GM13976 (cell line): Measurements from ENCODE around the gene OAT.

Experiments used
- DNase-seq: peaks from one replicate; pipeline ENCODE4 v3.0.0; 2012; ENCODE audit warnings: low spot score
- in situ Hi-C: fragments of 300-500 bp; cut with MboI; formaldehyde crosslinking; loops from one replicate; pipeline ENCODE4 v1.12.0; 2022; ENCODE audit warnings: low sequenced_read_pairs, mixed read lengths, inconsistent platforms; ENCODE audit not compliant: unreplicated experiment
- TF ChIP-seq, protein P1 (sequence below): IDR thresholded peaks from 2 replicates; pipeline ENCODE4 v1.5.1; 2012; ENCODE audit warnings: borderline replicate concordance, mild to moderate bottlenecking; ENCODE audit not compliant: insufficient read depth; ENCODE audit errors: extremely low read depth, missing control alignments, control extremely low read depth

OAT gene

DNA sequence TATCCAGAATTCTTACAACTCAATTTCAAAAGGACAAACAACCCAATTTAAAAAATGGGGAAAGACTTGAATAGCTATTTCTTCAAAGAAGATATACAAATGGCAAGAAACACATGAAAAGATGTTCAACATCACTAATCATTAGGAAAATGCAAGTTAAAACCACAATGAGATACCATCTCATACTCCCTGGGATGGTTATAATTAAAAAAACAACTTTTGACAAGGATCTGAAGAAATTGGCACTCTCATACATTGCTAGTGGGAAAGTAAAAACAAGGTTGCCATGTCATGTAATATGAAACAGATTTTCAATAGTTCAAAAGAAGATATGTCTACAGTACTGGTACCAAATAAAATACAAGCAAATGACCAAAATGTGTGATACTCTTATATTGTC, 9.0 kb downstream of the OAT start:
- TF ChIP-seq, protein P1, sequence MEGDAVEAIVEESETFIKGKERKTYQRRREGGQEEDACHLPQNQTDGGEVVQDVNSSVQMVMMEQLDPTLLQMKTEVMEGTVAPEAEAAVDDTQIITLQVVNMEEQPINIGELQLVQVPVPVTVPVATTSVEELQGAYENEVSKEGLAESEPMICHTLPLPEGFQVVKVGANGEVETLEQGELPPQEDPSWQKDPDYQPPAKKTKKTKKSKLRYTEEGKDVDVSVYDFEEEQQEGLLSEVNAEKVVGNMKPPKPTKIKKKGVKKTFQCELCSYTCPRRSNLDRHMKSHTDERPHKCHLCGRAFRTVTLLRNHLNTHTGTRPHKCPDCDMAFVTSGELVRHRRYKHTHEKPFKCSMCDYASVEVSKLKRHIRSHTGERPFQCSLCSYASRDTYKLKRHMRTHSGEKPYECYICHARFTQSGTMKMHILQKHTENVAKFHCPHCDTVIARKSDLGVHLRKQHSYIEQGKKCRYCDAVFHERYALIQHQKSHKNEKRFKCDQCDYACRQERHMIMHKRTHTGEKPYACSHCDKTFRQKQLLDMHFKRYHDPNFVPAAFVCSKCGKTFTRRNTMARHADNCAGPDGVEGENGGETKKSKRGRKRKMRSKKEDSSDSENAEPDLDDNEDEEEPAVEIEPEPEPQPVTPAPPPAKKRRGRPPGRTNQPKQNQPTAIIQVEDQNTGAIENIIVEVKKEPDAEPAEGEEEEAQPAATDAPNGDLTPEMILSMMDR: no peak
- in situ Hi-C loops: no loop called here
- DNase-seq: no peak

DNA sequence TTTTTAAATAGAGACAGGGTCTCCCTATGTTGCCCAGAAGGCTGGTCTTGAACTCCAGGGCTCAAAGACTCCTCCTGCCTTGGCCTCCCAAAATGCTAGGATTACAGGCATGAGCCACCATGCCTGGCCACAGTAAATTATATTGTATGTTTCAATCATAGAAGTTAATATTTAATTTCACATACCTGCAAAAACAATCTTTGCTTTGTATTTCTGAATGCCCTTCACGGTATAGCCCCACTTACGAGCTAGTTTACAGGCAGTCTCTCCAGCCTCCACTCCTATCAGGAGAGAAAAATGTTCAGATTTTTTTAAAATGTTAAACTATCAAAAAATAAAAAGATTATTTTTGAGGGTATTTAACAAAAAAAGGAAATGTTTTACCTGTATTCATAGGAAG, 10.4 kb downstream of the OAT start:
- no peak for DNase-seq
- TF ChIP-seq, protein P1: no peak
- in situ Hi-C loops: no loop called here

DNA sequence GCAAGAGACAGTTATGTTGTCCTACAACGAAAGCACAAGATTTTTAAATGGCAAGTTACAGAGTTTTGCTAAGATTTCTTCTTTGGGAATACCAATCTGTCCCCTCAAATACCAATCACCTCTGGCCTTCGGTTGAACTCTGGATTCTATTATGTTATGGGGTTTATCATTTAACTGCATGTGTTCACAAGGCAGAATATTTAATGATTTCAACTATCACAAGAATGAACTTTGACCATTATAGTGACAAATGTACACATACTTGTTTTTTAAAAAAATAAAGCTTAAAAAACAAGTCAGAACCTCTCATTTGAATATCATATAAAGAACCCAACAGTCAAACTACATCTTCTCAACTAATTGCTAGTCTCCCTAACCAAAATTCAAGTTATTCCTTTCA, 11.3 kb downstream of the OAT start:
- in situ Hi-C loops: no loop called here
- TF ChIP-seq, protein P1: no peak
- no peak for DNase-seq

DNA sequence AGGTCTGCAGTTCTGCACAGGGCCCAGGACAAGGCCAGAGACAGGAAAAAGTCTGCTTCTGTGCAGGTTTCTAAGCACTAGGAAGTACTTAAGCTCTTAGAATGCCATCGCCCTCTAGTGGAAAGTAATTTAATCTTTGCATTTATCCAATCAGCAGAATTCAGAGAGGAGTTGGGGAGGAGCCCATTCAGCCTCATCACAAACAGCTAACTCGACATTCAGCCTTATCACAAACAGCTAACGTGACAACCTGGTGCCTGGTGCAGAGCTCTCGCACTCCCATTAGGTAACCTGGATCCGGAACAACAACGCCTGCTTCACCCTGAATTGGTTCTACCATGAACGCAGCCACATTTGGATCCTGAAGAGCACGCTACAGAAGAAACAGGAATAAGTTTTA, 15.2 kb downstream of the OAT start:
- TF ChIP-seq, protein P1: peak; percentile 18
- DNase-seq: peak; percentile 77
- in situ Hi-C loops: no loop called here

DNA sequence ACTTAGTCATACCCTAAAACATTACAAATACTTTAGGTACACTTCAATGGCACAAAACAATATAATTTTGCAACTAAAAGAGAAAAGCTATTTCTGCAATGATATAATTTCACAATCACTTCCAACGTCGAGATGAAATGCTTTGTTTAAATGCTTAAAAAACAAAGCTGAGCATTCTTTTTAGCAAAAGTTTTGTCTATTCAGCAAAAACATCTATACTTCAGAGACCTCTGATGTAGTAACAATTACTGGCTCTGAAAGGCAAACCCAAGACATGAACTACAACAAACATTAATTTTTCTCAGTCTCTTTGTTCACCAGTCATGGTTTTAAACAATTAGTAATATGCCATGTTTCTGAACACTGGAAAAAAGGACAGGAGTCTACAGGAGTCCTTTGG, 16.4 kb downstream of the OAT start:
- TF ChIP-seq, protein P1: no peak
- no peak for DNase-seq
- in situ Hi-C loops: no loop called here

DNA sequence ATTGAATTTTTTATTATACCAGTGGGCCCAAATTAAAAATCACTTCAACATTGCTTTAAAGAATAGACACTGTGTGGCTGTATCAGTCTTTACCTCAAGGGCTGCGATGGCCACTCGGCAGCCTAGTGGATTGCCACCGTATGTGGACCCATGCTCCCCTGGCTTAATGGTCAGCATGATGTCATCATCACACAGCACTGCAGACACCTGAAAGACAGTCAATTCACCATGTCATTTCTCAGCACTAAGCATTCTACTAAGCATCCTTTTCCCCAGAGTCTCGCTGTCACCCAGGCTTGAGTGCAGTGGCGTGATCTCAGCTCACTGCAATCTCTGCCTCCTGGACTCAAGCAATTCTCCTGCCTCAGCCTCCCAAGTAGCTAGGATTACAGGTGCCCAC, 17.1 kb downstream of the OAT start:
- DNase-seq: no peak
- TF ChIP-seq, protein P1: no peak
- in situ Hi-C loops: no loop called here

DNA sequence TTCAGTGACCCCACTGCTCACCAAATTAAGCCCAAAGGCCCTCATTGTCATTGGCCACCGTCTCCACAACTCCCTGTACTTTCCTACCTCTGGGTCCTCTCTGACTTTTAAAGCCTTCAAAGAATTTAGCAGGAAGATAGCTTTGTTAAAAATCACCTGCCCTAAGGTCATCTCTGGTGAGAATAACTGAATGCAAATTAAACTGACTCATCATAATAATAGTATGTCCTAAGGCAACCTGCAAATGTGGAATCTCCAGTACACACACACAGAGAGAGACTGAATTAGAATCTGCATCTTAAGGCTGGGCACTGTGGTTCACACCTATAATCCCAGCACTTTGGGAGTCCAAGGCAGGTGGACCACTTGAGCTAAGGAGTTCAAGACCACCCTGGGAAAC, 24.1 kb downstream of the OAT start:
- in situ Hi-C loops: loop anchor here (25.0 kb wide), 1 partner anchor 807 kb away; no protein-coding TSS in a partner anchor
- TF ChIP-seq, protein P1: no peak
- no peak for DNase-seq
